ENCODE data around the gene ZFHX2. TPM values are rescaled to one million over a fixed set of nuclear protein-coding genes. Genes with fewer than 3 reads are reported as not detected.

ZFHX2 gene
- total and polyA plus RNA-seq, 4 experiments from 2014 or later = 0.35 to 0.36 TPM; not detected in 2

DNA sequence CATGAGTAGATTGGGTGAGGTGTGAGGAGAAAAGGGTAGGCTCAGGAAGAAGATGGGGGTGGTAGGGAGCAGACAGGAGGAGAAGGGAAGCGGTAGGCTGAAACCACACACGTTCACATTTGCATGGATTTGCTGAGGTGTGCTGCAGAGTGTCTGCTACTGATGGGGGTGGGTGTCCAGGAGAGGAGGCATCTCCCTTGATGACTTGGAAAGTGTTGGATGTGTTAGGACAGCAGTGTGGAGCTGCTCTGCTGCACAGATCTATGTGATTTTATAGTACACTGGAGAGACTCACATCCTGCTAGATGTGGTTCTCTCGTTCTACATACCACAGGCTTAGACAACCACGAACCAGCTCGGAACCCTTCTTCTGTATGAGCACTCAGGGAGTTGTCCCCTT lies 9.3 kb downstream of the ZFHX2 start:
- no peak overlapping the region for H3K4me3 Mint-ChIP-seq
- no peak for DNase-seq
- ChIA-PET POLR2A (ENCODE audit: partially characterized antibody) (no interaction called here), CTCF (ENCODE audit: partially characterized antibody) (interaction anchor here (0.8 to 9.3 kb wide), 7 partner anchors 9 to 90 kb away, joined by 3 to 83 read pairs (median 6); partner anchors contain the start of gene THTPA)
- peaks cover 0 to 3% of the 10 kb centered on the region in 2 donors for H3K27me3 Mint-ChIP-seq
- H3K36me3 Mint-ChIP-seq = no peaks in the 10 kb centered on the region
- Histone ChIP-seq H3K27ac (ENCODE audit: low read depth, low read length) (no peak overlapping the region), H3K9me3 (ENCODE audit: control insufficient read depth in 1 of 2, low read length in 2 of 2) (no peaks in the 10 kb centered on the region), H3K4me1 (ENCODE audit: insufficient read depth, low read length) (no peaks in the 10 kb centered on the region), H3K4me3 (ENCODE audit: low read length in 2 of 2) (no peak overlapping the region), H3K36me3 (ENCODE audit: insufficient read depth, low read length) (no peaks in the 10 kb centered on the region), H3K27me3 (ENCODE audit: insufficient read depth, low read length) (no peaks in the 10 kb centered on the region)
- H3K9me3 Mint-ChIP-seq = no peaks in the 10 kb centered on the region
- H3K4me1 Mint-ChIP-seq = peaks cover 0 to 6% (median under 1%) of the 10 kb centered on the region in 4 donors
- no peak overlapping the region for H3K27ac Mint-ChIP-seq
- intact Hi-C loops (cut with micrococcal nuclease) = no loop called here

- POLR2A ChIA-PET (ENCODE audit: partially characterized antibody) = no interaction called here
- intact Hi-C loops (cut with micrococcal nuclease) = no loop called here
- CTCF ChIA-PET (ENCODE audit: partially characterized antibody) = interaction anchor here (0.6 to 9.3 kb wide), 7 partner anchors 9 to 276 kb away, joined by 3 to 83 read pairs (median 5); partner anchors contain the start of gene THTPA
- Mint-ChIP-seq H3K36me3 (no peaks in the 10 kb centered on the region), H3K4me1 (peaks cover 0 to 6% (median under 1%) of the 10 kb centered on the region in 4 donors), H3K27ac (peak overlapping the region in 1 of 7 donors; percentile 37), H3K27me3 (peaks cover 0 to 3% of the 10 kb centered on the region in 2 donors), H3K9me3 (no peaks in the 10 kb centered on the region), H3K4me3 (no peak overlapping the region)
- H3K4me1 ChIP-seq (ENCODE audit: insufficient read depth, low read length) = no peaks in the 10 kb centered on the region
- no peaks in the 10 kb centered on the region for H3K36me3 ChIP-seq (ENCODE audit: insufficient read depth, low read length)
- DNase-seq = no peak
- H3K27me3 ChIP-seq (ENCODE audit: insufficient read depth, low read length) = no peaks in the 10 kb centered on the region
- H3K27ac ChIP-seq (ENCODE audit: low read depth, low read length) = no peak overlapping the region
- H3K4me3 ChIP-seq (ENCODE audit: low read length in 2 of 2) = no peak overlapping the region
- no peaks in the 10 kb centered on the region for H3K9me3 ChIP-seq (ENCODE audit: control insufficient read depth in 1 of 2, low read length in 2 of 2)
These were observed 11.5 kb downstream of the ZFHX2 start for GRCh38 chr14:23540141-23540469.

GRCh38 chr14:23539248-23540140 lies 12.1 kb downstream of the ZFHX2 start:
- H3K4me1 Mint-ChIP-seq = peaks cover 0 to 6% (median under 1%) of the 10 kb centered on the region in 4 donors
- Histone ChIP-seq H3K36me3 (ENCODE audit: insufficient read depth, low read length) (no peaks in the 10 kb centered on the region), H3K4me1 (ENCODE audit: insufficient read depth, low read length) (no peaks in the 10 kb centered on the region), H3K4me3 (ENCODE audit: low read length in 2 of 2) (no peak overlapping the region), H3K9me3 (ENCODE audit: control insufficient read depth in 1 of 2, low read length in 2 of 2) (no peaks in the 10 kb centered on the region), H3K27ac (ENCODE audit: low read depth, low read length) (no peak overlapping the region), H3K27me3 (ENCODE audit: insufficient read depth, low read length) (no peaks in the 10 kb centered on the region)
- H3K9me3 Mint-ChIP-seq = no peaks in the 10 kb centered on the region
- peaks cover 0 to 3% of the 10 kb centered on the region in 2 donors for H3K27me3 Mint-ChIP-seq
- ChIA-PET CTCF (ENCODE audit: partially characterized antibody) (interaction anchor here (0.6 to 9.3 kb wide), 9 partner anchors 10 to 275 kb away, joined by 3 to 83 read pairs (median 4); partner anchors contain the start of gene THTPA), POLR2A (ENCODE audit: partially characterized antibody) (no interaction called here)
- H3K4me3 Mint-ChIP-seq = no peak overlapping the region
- H3K27ac Mint-ChIP-seq = peak overlapping the region in 4 of 7 donors; percentile 19 to 74 (median 41)
- H3K36me3 Mint-ChIP-seq = no peaks in the 10 kb centered on the region
- intact Hi-C loops (cut with micrococcal nuclease) = loop anchor here (1.0 kb wide), 1 partner anchor 61 kb away; no protein-coding TSS in a partner anchor
- DNase-seq = peak in 4 of 5 donors; percentile 37 to 45 (median 38)

- POLR2A ChIA-PET (ENCODE audit: partially characterized antibody) = no interaction called here
- Mint-ChIP-seq H3K4me3 (no peak overlapping the region), H3K36me3 (no peaks in the 10 kb centered on the region), H3K27ac (no peak overlapping the region), H3K4me1 (peaks cover 0 to 6% (median under 1%) of the 10 kb centered on the region in 4 donors), H3K27me3 (peaks cover 0 to 3% of the 10 kb centered on the region in 2 donors), H3K9me3 (no peaks in the 10 kb centered on the region)
- DNase-seq = no peak
- intact Hi-C loops (cut with micrococcal nuclease) = loop anchor here (1.0 kb wide), 1 partner anchor 60 kb away; no protein-coding TSS in a partner anchor
- H3K4me3 ChIP-seq (ENCODE audit: low read length in 2 of 2) = no peak overlapping the region
- no peak overlapping the region for H3K27ac ChIP-seq (ENCODE audit: low read depth, low read length)
- H3K9me3 ChIP-seq (ENCODE audit: control insufficient read depth in 1 of 2, low read length in 2 of 2) = no peaks in the 10 kb centered on the region
- H3K4me1 ChIP-seq (ENCODE audit: insufficient read depth, low read length) = no peaks in the 10 kb centered on the region
- CTCF ChIA-PET (ENCODE audit: partially characterized antibody) = interaction anchor here (0.7 to 9.3 kb wide), 7 partner anchors 11 to 94 kb away, joined by 3 to 83 read pairs (median 4); no protein-coding TSS in a partner anchor
- H3K36me3 ChIP-seq (ENCODE audit: insufficient read depth, low read length) = no peaks in the 10 kb centered on the region
- no peaks in the 10 kb centered on the region for H3K27me3 ChIP-seq (ENCODE audit: insufficient read depth, low read length)
These were observed 12.8 kb downstream of the ZFHX2 start for GRCh38 chr14:23538785-23539184.

GRCh38 chr14:23538050-23538718 lies 13.4 kb downstream of the ZFHX2 start:
- no peaks in the 10 kb centered on the region for H3K36me3 ChIP-seq (ENCODE audit: insufficient read depth, low read length)
- intact Hi-C loops (cut with micrococcal nuclease) = no loop called here
- H3K4me3 ChIP-seq (ENCODE audit: low read length in 2 of 2) = no peak overlapping the region
- no peaks in the 10 kb centered on the region for H3K4me1 ChIP-seq (ENCODE audit: insufficient read depth, low read length)
- peaks cover 0 to 3% of the 10 kb centered on the region in 2 donors for H3K27me3 Mint-ChIP-seq
- H3K36me3 Mint-ChIP-seq = no peaks in the 10 kb centered on the region
- no peaks in the 10 kb centered on the region for H3K27me3 ChIP-seq (ENCODE audit: insufficient read depth, low read length)
- H3K4me3 Mint-ChIP-seq = no peak overlapping the region
- peak overlapping the region in 1 of 7 donors; percentile 62 for H3K27ac Mint-ChIP-seq
- peaks cover 0 to 6% (median under 1%) of the 10 kb centered on the region in 4 donors for H3K4me1 Mint-ChIP-seq
- DNase-seq = no peak
- ChIA-PET CTCF (ENCODE audit: partially characterized antibody) (interaction anchor here (0.7 to 9.3 kb wide), 8 partner anchors 16 to 94 kb away, joined by 3 to 83 read pairs (median 4); no protein-coding TSS in a partner anchor), POLR2A (ENCODE audit: partially characterized antibody) (no interaction called here)
- H3K9me3 Mint-ChIP-seq = no peaks in the 10 kb centered on the region
- no peaks in the 10 kb centered on the region for H3K9me3 ChIP-seq (ENCODE audit: control insufficient read depth in 1 of 2, low read length in 2 of 2)
- no peak overlapping the region for H3K27ac ChIP-seq (ENCODE audit: low read depth, low read length)

- H3K4me1 Mint-ChIP-seq = peaks cover 0 to 6% (median under 1%) of the 10 kb centered on the region in 4 donors
- Histone ChIP-seq H3K36me3 (ENCODE audit: insufficient read depth, low read length) (no peaks in the 10 kb centered on the region), H3K27me3 (ENCODE audit: insufficient read depth, low read length) (no peaks in the 10 kb centered on the region), H3K9me3 (ENCODE audit: control insufficient read depth in 1 of 2, low read length in 2 of 2) (no peaks in the 10 kb centered on the region), H3K4me3 (ENCODE audit: low read length in 2 of 2) (no peak overlapping the region), H3K27ac (ENCODE audit: low read depth, low read length) (no peak overlapping the region), H3K4me1 (ENCODE audit: insufficient read depth, low read length) (no peaks in the 10 kb centered on the region)
- H3K4me3 Mint-ChIP-seq = no peak overlapping the region
- H3K9me3 Mint-ChIP-seq = no peaks in the 10 kb centered on the region
- peaks cover 0 to 3% of the 10 kb centered on the region in 2 donors for H3K27me3 Mint-ChIP-seq
- intact Hi-C loops (cut with micrococcal nuclease) = no loop called here
- CTCF ChIA-PET (ENCODE audit: partially characterized antibody) = interaction anchor here (0.7 to 9.3 kb wide), 6 partner anchors 16 to 63 kb away, joined by 3 to 83 read pairs (median 4); no protein-coding TSS in a partner anchor
- POLR2A ChIA-PET (ENCODE audit: partially characterized antibody) = no interaction called here
- peak overlapping the region in 1 of 7 donors; percentile 62 for H3K27ac Mint-ChIP-seq
- H3K36me3 Mint-ChIP-seq = no peaks in the 10 kb centered on the region
- DNase-seq = no peak
These were observed 14.1 kb downstream of the ZFHX2 start for GRCh38 chr14:23537351-23538049.

Measured in CD4-positive, alpha-beta memory T cell (primary cell).